ENCODE measurements around the gene BTRC. TPM values are rescaled to one million over a fixed set of nuclear protein-coding genes. Genes with fewer than 3 reads are reported as not detected.
A peak's percentile ranks its signal among the peaks of the same experiment; 100 is the strongest.

The BTRC gene
- total RNA-seq, 2 donors from 2014 or later = 8.8 to 9.9 TPM

DNA sequence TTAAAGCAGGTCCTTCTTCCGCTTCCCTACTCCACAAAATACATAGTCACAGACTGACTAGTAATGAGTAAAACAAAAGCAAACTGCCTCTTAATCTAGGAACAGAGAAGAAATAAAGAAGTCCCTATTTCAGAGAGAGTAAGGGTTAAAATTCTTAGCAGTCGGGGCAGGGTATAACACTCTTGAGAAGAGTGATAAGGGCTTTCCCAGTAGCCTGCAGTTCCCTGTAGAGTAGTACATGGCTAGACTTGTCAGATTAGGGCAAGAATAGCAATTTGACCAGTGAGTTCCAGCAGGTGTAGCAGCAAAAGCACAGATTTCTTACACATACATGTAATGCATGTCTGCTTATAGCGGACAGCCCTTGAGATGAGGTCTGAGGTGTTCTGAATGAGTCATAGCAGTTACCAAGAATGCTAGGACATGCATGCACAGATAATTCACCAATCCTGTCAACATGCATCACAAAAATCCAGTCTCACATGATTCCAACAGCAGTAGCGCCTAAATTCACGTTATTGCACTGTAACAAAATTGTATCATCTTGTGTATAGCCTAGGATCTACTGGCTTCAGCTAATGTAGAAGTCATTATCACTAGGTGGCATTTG is 40.7 kb downstream of the BTRC start:
- H3K27ac ChIP-seq = no peak overlapping the region
- no peak for ATAC-seq
- 75 to 79% methylated on average over 5 of the region's 5 CpGs for WGBS, 2 donors
- no peak for DNase-seq
- H3K4me1 ChIP-seq = no peaks in the 10 kb centered on the region
- no peaks in the 10 kb centered on the region for H3K27me3 ChIP-seq
- no peaks in the 10 kb centered on the region for H3K36me3 ChIP-seq (replicated peaks in 1 of 2; ENCODE audit: insufficient read depth in 1 of 2, low read depth in 2 of 2)
- no peak overlapping the region for H3K4me3 ChIP-seq
- no peaks in the 10 kb centered on the region for H3K9me3 ChIP-seq
- TF ChIP-seq, protein P1, sequence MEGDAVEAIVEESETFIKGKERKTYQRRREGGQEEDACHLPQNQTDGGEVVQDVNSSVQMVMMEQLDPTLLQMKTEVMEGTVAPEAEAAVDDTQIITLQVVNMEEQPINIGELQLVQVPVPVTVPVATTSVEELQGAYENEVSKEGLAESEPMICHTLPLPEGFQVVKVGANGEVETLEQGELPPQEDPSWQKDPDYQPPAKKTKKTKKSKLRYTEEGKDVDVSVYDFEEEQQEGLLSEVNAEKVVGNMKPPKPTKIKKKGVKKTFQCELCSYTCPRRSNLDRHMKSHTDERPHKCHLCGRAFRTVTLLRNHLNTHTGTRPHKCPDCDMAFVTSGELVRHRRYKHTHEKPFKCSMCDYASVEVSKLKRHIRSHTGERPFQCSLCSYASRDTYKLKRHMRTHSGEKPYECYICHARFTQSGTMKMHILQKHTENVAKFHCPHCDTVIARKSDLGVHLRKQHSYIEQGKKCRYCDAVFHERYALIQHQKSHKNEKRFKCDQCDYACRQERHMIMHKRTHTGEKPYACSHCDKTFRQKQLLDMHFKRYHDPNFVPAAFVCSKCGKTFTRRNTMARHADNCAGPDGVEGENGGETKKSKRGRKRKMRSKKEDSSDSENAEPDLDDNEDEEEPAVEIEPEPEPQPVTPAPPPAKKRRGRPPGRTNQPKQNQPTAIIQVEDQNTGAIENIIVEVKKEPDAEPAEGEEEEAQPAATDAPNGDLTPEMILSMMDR (IDR thresholded peaks at IDR 0.05) = no peak
- no peak for TF ChIP-seq POLR2A (IDR thresholded peaks at IDR 0.05)
- intact Hi-C loops (cut with DNase I) = no loop called here

DNA sequence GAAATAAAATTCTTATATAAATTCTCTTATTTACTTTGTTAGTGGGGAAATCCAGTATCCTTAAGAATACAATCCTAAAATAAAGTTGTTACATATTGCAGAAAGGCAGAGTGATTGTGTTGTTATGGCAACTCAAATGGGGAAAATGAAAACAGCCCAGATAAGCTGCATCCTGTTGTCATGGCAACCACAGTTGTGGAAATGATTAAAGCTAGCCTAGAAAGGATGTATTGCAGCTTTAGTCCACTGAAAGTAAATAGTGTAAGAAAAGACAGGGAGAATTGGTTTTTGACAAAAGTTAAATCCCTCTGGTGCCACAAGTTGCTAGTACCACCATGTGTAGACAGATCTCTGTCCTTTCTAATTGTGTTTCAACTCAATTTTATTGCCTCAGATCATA is 43.2 kb downstream of the BTRC start:
- Histone ChIP-seq H3K4me1 (no peaks in the 10 kb centered on the region), H3K36me3 (replicated peaks in 1 of 2; ENCODE audit: insufficient read depth in 1 of 2, low read depth in 2 of 2) (no peaks in the 10 kb centered on the region), H3K27ac (no peak overlapping the region), H3K9me3 (no peaks in the 10 kb centered on the region), H3K4me3 (no peak overlapping the region), H3K27me3 (no peaks in the 10 kb centered on the region)
- no peak for TF ChIP-seq POLR2A (IDR thresholded peaks at IDR 0.05)
- TF ChIP-seq, protein P1 (IDR thresholded peaks at IDR 0.05) = no peak
- peak in 1 of 4 donors; percentile 51 for DNase-seq
- intact Hi-C loops (cut with DNase I) = no loop called here
- ATAC-seq = no peak

DNA sequence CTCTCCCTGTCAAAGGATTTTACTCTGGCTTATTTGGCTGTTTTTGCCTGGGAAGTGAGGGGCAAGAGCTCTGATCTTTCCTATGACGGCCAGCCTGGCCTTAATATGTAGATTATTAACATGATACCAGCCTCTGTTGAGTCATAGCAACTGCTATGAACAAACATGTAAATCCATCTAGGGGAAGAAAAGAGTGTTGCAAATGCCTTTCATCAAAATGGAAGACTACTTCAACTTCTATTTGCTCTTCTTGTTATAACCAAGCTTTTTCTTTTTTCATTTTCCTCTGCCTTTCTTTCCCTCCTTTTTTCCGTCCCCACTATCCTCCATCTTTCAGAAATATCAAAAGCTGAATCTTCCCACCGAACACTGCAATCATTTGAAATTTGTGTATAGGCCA is 46.6 kb downstream of the BTRC start:
- intact Hi-C loops (cut with DNase I) = no loop called here
- ATAC-seq = no peak
- Histone ChIP-seq H3K4me1 (no peaks in the 10 kb centered on the region), H3K27ac (no peak overlapping the region), H3K9me3 (no peaks in the 10 kb centered on the region), H3K36me3 (replicated peaks in 1 of 2; ENCODE audit: insufficient read depth in 1 of 2, low read depth in 2 of 2) (no peaks in the 10 kb centered on the region), H3K4me3 (no peak overlapping the region), H3K27me3 (no peaks in the 10 kb centered on the region)
- WGBS, 2 donors = 61 to 71% methylated on average over 3 of the region's 3 CpGs
- TF ChIP-seq, protein P1 (IDR thresholded peaks at IDR 0.05) = no peak
- no peak for TF ChIP-seq POLR2A (IDR thresholded peaks at IDR 0.05)
- DNase-seq = no peak

DNA sequence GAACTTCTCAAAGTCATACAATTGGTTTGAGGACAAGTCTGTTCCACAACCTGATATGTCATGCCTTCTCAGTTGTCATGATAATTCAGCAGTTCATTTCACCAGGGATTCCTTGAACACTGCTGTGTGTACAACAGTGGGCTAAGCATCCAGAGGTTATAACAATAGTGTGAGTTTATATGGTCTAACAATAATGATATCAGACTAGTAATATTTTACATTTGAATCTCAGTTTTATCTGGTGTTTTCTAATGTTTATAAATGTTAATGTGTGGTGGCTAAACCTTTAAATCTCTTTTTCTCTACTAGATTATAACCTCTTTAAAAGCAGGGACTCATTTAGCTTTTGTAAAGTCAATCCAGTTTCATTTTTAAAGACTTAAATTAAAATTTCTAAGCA is 48.7 kb downstream of the BTRC start:
- ATAC-seq = no peak
- no peaks in the 10 kb centered on the region for H3K4me1 ChIP-seq
- no peak for DNase-seq
- H3K27ac ChIP-seq = no peak overlapping the region
- no peaks in the 10 kb centered on the region for H3K27me3 ChIP-seq
- H3K4me3 ChIP-seq = no peak overlapping the region
- H3K9me3 ChIP-seq = no peaks in the 10 kb centered on the region
- intact Hi-C loops (cut with DNase I) = no loop called here
- no peaks in the 10 kb centered on the region for H3K36me3 ChIP-seq (replicated peaks in 1 of 2; ENCODE audit: insufficient read depth in 1 of 2, low read depth in 2 of 2)
- TF ChIP-seq, protein P1 (IDR thresholded peaks at IDR 0.05) = no peak
- no peak for TF ChIP-seq POLR2A (IDR thresholded peaks at IDR 0.05)

DNA sequence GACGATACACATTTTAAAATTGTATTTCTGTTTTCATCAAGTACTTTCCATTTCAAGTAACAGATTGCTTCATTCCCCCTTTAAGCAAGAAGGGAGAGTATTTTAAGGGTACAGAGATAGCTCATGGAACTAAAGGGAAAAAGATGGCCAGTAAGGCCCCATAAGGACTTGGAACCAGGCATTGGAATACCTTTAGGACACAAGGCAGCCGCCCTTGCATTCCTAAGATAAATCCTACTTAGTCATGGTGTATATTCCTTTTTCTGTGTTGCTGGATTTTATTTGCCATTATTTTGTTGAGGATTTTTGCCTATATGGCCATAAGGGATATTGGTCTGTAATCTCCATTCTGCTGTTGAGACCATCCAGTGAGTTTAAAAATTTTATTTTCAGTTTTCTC is 49.2 kb downstream of the BTRC start:
- WGBS, 2 donors = 91 to 92% methylated on average over 2 of the region's 2 CpGs
- ATAC-seq = no peak

More for the DNA sequence above, 49.2 kb downstream of the BTRC start:
- H3K4me1 ChIP-seq = no peaks in the 10 kb centered on the region
- H3K27me3 ChIP-seq = no peaks in the 10 kb centered on the region
- H3K9me3 ChIP-seq = no peaks in the 10 kb centered on the region
- no peak for DNase-seq
- TF ChIP-seq POLR2A (IDR thresholded peaks at IDR 0.05) = no peak
- TF ChIP-seq, protein P1 (IDR thresholded peaks at IDR 0.05) = no peak
- H3K36me3 ChIP-seq (replicated peaks in 1 of 2; ENCODE audit: insufficient read depth in 1 of 2, low read depth in 2 of 2) = no peaks in the 10 kb centered on the region
- H3K27ac ChIP-seq = no peak overlapping the region
- no peak overlapping the region for H3K4me3 ChIP-seq
- intact Hi-C loops (cut with DNase I) = no loop called here

Data from body of pancreas (tissue), 4 donors.